Activated effector memory CD4-positive, alpha-beta T cell treated with anti-CD3 and anti-CD28 coated beads, Interleukin-2, amount 50 U/mL, for 16 hours (primary cell): Measurements from ENCODE around the gene AGBL4.
"Not testable (repeated sequence)": the region's sequence is repeated elsewhere in the genome, so short reads cannot be mapped to it uniquely, and the experiment has no call there.

Experiments used
- DNase-seq: peaks from one replicate; pipeline ENCODE4 v3.0.0-alpha.2; 2020

The AGBL4 gene

GRCh38 chr1:49408346-49408745, 615.4 kb downstream of the AGBL4 start:
- DNase-seq = no peak

- no peak for DNase-seq
Measured at GRCh38 chr1:49397086-49397485, 626.7 kb downstream of the AGBL4 start.

GRCh38 chr1:49394200-49394599, 629.6 kb downstream of the AGBL4 start:
- no peak for DNase-seq

GRCh38 chr1:49389699-49390098, 634.1 kb downstream of the AGBL4 start:
- DNase-seq = no peak

GRCh38 chr1:49364676-49365075, 659.1 kb downstream of the AGBL4 start:
- no peak for DNase-seq

GRCh38 chr1:49363628-49364027, 660.1 kb downstream of the AGBL4 start:
- no peak for DNase-seq

GRCh38 chr1:49358036-49358435, 665.7 kb downstream of the AGBL4 start:
- DNase-seq = no peak

- no peak for DNase-seq
Measured at GRCh38 chr1:49356594-49356993, 667.2 kb downstream of the AGBL4 start.

- no peak for DNase-seq
Measured at GRCh38 chr1:49351768-49352167, 672.0 kb downstream of the AGBL4 start.

GRCh38 chr1:49346767-49347349, 676.9 kb downstream of the AGBL4 start:
- DNase-seq = no peak

- DNase-seq = no peak
Measured at GRCh38 chr1:49340576-49340975, 683.2 kb downstream of the AGBL4 start.

- DNase-seq = no peak
Measured at GRCh38 chr1:49339043-49339442, 684.7 kb downstream of the AGBL4 start.

GRCh38 chr1:49337251-49337650, 686.5 kb downstream of the AGBL4 start:
- no peak for DNase-seq

GRCh38 chr1:49333906-49334305, 689.8 kb downstream of the AGBL4 start:
- DNase-seq = no peak

GRCh38 chr1:49331066-49331852, 692.5 kb downstream of the AGBL4 start:
- DNase-seq = no peak

- DNase-seq = no peak
Measured at GRCh38 chr1:49323925-49324540, 699.7 kb downstream of the AGBL4 start.

- DNase-seq = not testable (repeated sequence)
Measured at GRCh38 chr1:49320493-49320892, 703.3 kb downstream of the AGBL4 start.

GRCh38 chr1:49319426-49319963, 704.3 kb downstream of the AGBL4 start:
- DNase-seq = no peak

GRCh38 chr1:49318218-49318617, 705.5 kb downstream of the AGBL4 start:
- no peak for DNase-seq

- no peak for DNase-seq
Measured at GRCh38 chr1:49307457-49307856, 716.3 kb downstream of the AGBL4 start.

- DNase-seq = no peak
Measured at GRCh38 chr1:49306507-49307070, 717.2 kb downstream of the AGBL4 start.

GRCh38 chr1:49302400-49302799, 721.4 kb downstream of the AGBL4 start:
- DNase-seq = not testable (repeated sequence)

- DNase-seq = no peak
Measured at GRCh38 chr1:49298304-49298703, 725.5 kb downstream of the AGBL4 start.

- no peak for DNase-seq
Measured at GRCh38 chr1:49297783-49298182, 726.0 kb downstream of the AGBL4 start.
